Sigmoid colon (tissue), 7 donors: ENCODE measurements around the gene BANF1. TPM values are rescaled to one million over a fixed set of nuclear protein-coding genes. Genes with fewer than 3 reads are reported as not detected.

ENCODE experiments used
- DNase-seq: peaks from one replicate; pipeline ENCODE4 v3.0.0-alpha.2; 2019
- H3K27ac ChIP-seq, 4 donors: fragments of 200-600 bp; sonication (generic); one replicate each; pipeline ENCODE4 v1.5.1; 2016 to 2019; ENCODE audit warnings: mild to moderate bottlenecking in 1 of 4
- H3K27me3 ChIP-seq, 3 donors: fragments of 200-600 bp; sonication (generic); one replicate each; pipeline ENCODE4 v1.5.1; 2019; ENCODE audit warnings: mild to moderate bottlenecking in 1 of 3
- H3K36me3 ChIP-seq, 4 donors: fragments of 200-600 bp; sonication (generic); one replicate each; pipeline ENCODE4 v1.5.1; 2016 to 2019
- H3K4me1 ChIP-seq, 4 donors: fragments of 200-600 bp; sonication (generic); one replicate each; pipeline ENCODE4 v1.5.1; 2017 to 2019
- H3K4me3 ChIP-seq, 4 donors: fragments of 200-600 bp; sonication (generic); one replicate each; pipeline ENCODE4 v1.5.1; 2017 to 2019; ENCODE audit warnings: mild to moderate bottlenecking in 2 of 4, moderate library complexity in 1 of 4
- H3K9me3 ChIP-seq, 4 donors: fragments of 200-600 bp in 3 of 4; sonication (generic) in 3 of 4; one replicate each; pipeline versions ENCODE4 v1.5.1 to v1.6.1; 2013 to 2019
- CTCF ChIP-seq, 4 experiments: fragments of 450-650 bp in 3 of 4; fragments of 200-600 bp in 1 of 4; IDR thresholded peaks; one replicate each; pipeline ENCODE4 v1.5.1; 2016 to 2019; ENCODE audit warnings: antibody characterized with exemption in 4 of 4, mild to moderate bottlenecking in 3 of 4, moderate library complexity in 2 of 4
- EP300 ChIP-seq, 4 donors: sonication (generic); formaldehyde crosslinking; IDR thresholded peaks; one replicate each; pipeline ENCODE4 v1.6.1; 2017; ENCODE audit warnings: antibody characterized with exemption in 4 of 4
- POLR2A ChIP-seq, 2 donors: fragments of 450-650 bp; IDR thresholded peaks; one replicate each; pipeline ENCODE4 v1.6.1; 2016; ENCODE audit warnings: antibody characterized with exemption in 2 of 2, mild to moderate bottlenecking in 2 of 2, moderate library complexity in 2 of 2
- POLR2AphosphoS5 ChIP-seq, 4 donors: sonication (generic); formaldehyde crosslinking; IDR thresholded peaks; one replicate each; pipeline ENCODE4 v1.6.1; 2017; ENCODE audit warnings: antibody characterized with exemption in 4 of 4
- WGBS, 2 donors: extraction: QIAGEN DNeasy Blood & Tissue Kit; methylation state at CpG; one replicate each; pipeline ENCODE4 v1.1.7; 2013; 5-methylcytosine and 5-hydroxymethylcytosine counted together
- intact Hi-C: fragments of 100-400 bp; cut with DNase I; formaldehyde crosslinking; loops from one replicate; pipeline ENCODE4 v1.15.1; 2023
- polyA plus RNA-seq, 3 donors: library from polyadenylated mRNA; stranded (reverse); fragments of 200-250 nt; gene quantifications; one replicate each; pipeline ENCODE4 v1.2.3, GENCODE V29; 2013
- total RNA-seq, 4 donors: library from RNA; depleted of rRNA; stranded (reverse); fragments of >200 nt; gene quantifications; one replicate each; pipeline ENCODE4 v1.1.0, GENCODE V29; 2016
- donor health status: healthy with polysubstance abuse.
- donor health status: Bipolar disorder and iron deficiency.
- donor health status: healthy.

The BANF1 gene
- total and polyA plus RNA-seq, 7 donors = 40.4 to 150 (median 76.4) TPM

GRCh38 chr11:66012946-66013761 is 10.9 kb downstream of the BANF1 start:
- intact Hi-C loops = no loop called here
- no peak for TF ChIP-seq EP300 (IDR thresholded peaks at IDR 0.05)
- TF ChIP-seq POLR2A (IDR thresholded peaks at IDR 0.05) = no peak
- no peak for TF ChIP-seq POLR2AphosphoS5 (IDR thresholded peaks at IDR 0.05)
- no peak for TF ChIP-seq CTCF (IDR thresholded peaks at IDR 0.05)
- H3K4me1 ChIP-seq = peaks cover 0 to 11% (median 8%) of the 10 kb centered on the region in 4 donors
- H3K36me3 ChIP-seq = no peaks in the 10 kb centered on the region
- no peak overlapping the region for H3K4me3 ChIP-seq
- H3K9me3 ChIP-seq = no peaks in the 10 kb centered on the region
- WGBS, 2 donors = 50 to 52% methylated on average over 12 of the region's 12 CpGs
- H3K27me3 ChIP-seq = peaks cover 15 to 29% (median 27%) of the 10 kb centered on the region in 3 donors
- no peak overlapping the region for H3K27ac ChIP-seq
- DNase-seq = no peak

- TF ChIP-seq POLR2AphosphoS5 (IDR thresholded peaks at IDR 0.05) = no peak
- TF ChIP-seq POLR2A (IDR thresholded peaks at IDR 0.05) = no peak
- TF ChIP-seq EP300 (IDR thresholded peaks at IDR 0.05) = no peak
- TF ChIP-seq CTCF (IDR thresholded peaks at IDR 0.05) = no peak
- Histone ChIP-seq H3K4me1 (peaks cover 0 to 11% (median 8%) of the 10 kb centered on the region in 4 donors), H3K9me3 (no peaks in the 10 kb centered on the region), H3K4me3 (no peak overlapping the region), H3K27me3 (peaks cover 15 to 29% (median 27%) of the 10 kb centered on the region in 3 donors), H3K27ac (no peak overlapping the region), H3K36me3 (no peaks in the 10 kb centered on the region)
- intact Hi-C loops = no loop called here
- DNase-seq = no peak
- WGBS, 2 donors = 59 to 80% methylated on average over 7 of the region's 7 CpGs
These were observed 11.4 kb downstream of the BANF1 start for GRCh38 chr11:66013762-66014100.

- H3K4me1 ChIP-seq = peaks cover 0 to 11% (median 8%) of the 10 kb centered on the region in 4 donors
- 91 to 93% methylated on average over 6 of the region's 6 CpGs for WGBS, 2 donors
These were observed 12.6 kb downstream of the BANF1 start for GRCh38 chr11:66014804-66015453.

GRCh38 chr11:66015454-66015881 is 13.2 kb downstream of the BANF1 start:
- 89 to 93% methylated on average over 7 of the region's 7 CpGs for WGBS, 2 donors
- TF ChIP-seq EP300 (IDR thresholded peaks at IDR 0.05) (no peak), POLR2AphosphoS5 (IDR thresholded peaks at IDR 0.05) (no peak), POLR2A (IDR thresholded peaks at IDR 0.05) (no peak), CTCF (IDR thresholded peaks at IDR 0.05) (no peak)
- Histone ChIP-seq H3K36me3 (no peaks in the 10 kb centered on the region), H3K27ac (no peak overlapping the region), H3K9me3 (no peaks in the 10 kb centered on the region), H3K4me3 (no peak overlapping the region), H3K4me1 (peaks cover 0 to 11% (median 8%) of the 10 kb centered on the region in 4 donors), H3K27me3 (peaks cover 15 to 29% (median 27%) of the 10 kb centered on the region in 3 donors)
- intact Hi-C loops = no loop called here
- DNase-seq = no peak

More at GRCh38 chr11:66014804-66015453, 12.6 kb downstream of the BANF1 start:
- Histone ChIP-seq H3K36me3 (no peaks in the 10 kb centered on the region), H3K27me3 (peaks cover 15 to 29% (median 27%) of the 10 kb centered on the region in 3 donors), H3K27ac (no peak overlapping the region), H3K4me3 (no peak overlapping the region), H3K9me3 (no peaks in the 10 kb centered on the region)
- no peak for TF ChIP-seq POLR2AphosphoS5 (IDR thresholded peaks at IDR 0.05)
- no peak for TF ChIP-seq EP300 (IDR thresholded peaks at IDR 0.05)
- TF ChIP-seq POLR2A (IDR thresholded peaks at IDR 0.05) = no peak
- no peak for TF ChIP-seq CTCF (IDR thresholded peaks at IDR 0.05)
- DNase-seq = no peak
- intact Hi-C loops = no loop called here
